Lower lobe of right lung (tissue), 2 donors: ENCODE measurements around the gene CUBN. TPM values are rescaled to one million over a fixed set of nuclear protein-coding genes. Genes with fewer than 3 reads are reported as not detected.

Experiments used
- ATAC-seq, 2 donors: fragments of 200-7000 bp; cut with Tn5 transposase; one replicate each; pipeline ENCODE4 v1.9.1; 2020 to 2022; ENCODE audit warnings: mild to moderate bottlenecking in 2 of 2, moderate library complexity in 2 of 2
- DNase-seq: peaks from one replicate; pipeline ENCODE4 v3.0.0-alpha.2; 2020
- H3K27ac ChIP-seq: fragments of 200-600 bp; one replicate; pipeline ENCODE4 v1.8.0; 2022
- H3K27me3 ChIP-seq: fragments of 200-600 bp; one replicate; pipeline ENCODE4 v1.8.0; 2022; ENCODE audit warnings: low read depth
- H3K36me3 ChIP-seq: fragments of 200-600 bp; one replicate; pipeline ENCODE4 v1.8.0; 2022; ENCODE audit warnings: mild to moderate bottlenecking
- H3K4me1 ChIP-seq: fragments of 200-600 bp; one replicate; pipeline ENCODE4 v1.8.0; 2022
- H3K4me3 ChIP-seq: fragments of 200-600 bp; one replicate; pipeline ENCODE4 v1.8.0; 2022; ENCODE audit warnings: mild to moderate bottlenecking
- H3K9me3 ChIP-seq: fragments of 200-600 bp; one replicate; pipeline ENCODE4 v1.8.0; 2022
- intact Hi-C: fragments of 100-400 bp; cut with DNase I; formaldehyde crosslinking; loops from one replicate; pipeline ENCODE4 v1.11.0; 2022
- total RNA-seq: library from RNA; stranded (reverse); fragmentation: NEBNext Ultra II Directional; extraction: Animal tissue kit (Norgen Biotek cat#: 25700); gene quantifications from one replicate; pipeline ENCODE4 v1.2.1, GENCODE V29; 2021
- TF ChIP-seq, protein P1 (sequence below): fragments of 200-600 bp; IDR thresholded peaks from one replicate; pipeline ENCODE4 v1.8.0; 2022; ENCODE audit warnings: antibody characterized with exemption, mild to moderate bottlenecking
- donor health status: DM: no; HTN: yes; CAD: no; lungs with severe emphysema.

CUBN gene
- total RNA-seq, 1 donor from 2014 or later, result 2.2 TPM

DNA sequence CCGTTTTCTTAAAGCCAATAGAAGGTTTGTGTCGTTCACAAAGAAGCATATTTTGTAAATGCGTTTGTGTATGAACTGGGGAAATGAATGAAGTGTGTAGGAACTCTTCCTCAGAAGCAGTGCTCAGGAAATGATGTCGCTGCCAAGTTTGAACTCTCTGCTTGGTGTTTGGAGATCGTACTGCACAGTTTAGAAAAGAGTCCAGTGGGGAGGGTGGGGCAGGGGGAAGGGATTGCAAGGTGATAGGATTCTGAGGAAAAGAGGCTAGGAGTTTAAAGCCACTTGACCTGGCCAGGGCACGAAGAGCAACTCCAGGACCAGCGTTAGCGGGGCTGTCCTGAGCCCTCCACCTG, 122.2 kb downstream of the CUBN start:
- no peaks in the 10 kb centered on the region for H3K36me3 ChIP-seq
- TF ChIP-seq, protein P1, sequence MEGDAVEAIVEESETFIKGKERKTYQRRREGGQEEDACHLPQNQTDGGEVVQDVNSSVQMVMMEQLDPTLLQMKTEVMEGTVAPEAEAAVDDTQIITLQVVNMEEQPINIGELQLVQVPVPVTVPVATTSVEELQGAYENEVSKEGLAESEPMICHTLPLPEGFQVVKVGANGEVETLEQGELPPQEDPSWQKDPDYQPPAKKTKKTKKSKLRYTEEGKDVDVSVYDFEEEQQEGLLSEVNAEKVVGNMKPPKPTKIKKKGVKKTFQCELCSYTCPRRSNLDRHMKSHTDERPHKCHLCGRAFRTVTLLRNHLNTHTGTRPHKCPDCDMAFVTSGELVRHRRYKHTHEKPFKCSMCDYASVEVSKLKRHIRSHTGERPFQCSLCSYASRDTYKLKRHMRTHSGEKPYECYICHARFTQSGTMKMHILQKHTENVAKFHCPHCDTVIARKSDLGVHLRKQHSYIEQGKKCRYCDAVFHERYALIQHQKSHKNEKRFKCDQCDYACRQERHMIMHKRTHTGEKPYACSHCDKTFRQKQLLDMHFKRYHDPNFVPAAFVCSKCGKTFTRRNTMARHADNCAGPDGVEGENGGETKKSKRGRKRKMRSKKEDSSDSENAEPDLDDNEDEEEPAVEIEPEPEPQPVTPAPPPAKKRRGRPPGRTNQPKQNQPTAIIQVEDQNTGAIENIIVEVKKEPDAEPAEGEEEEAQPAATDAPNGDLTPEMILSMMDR, result no peak
- peak overlapping the region; percentile 78 for H3K27ac ChIP-seq
- no peaks in the 10 kb centered on the region for H3K9me3 ChIP-seq
- H3K4me3 ChIP-seq, result no peak overlapping the region
- intact Hi-C loops, result no loop called here
- peaks cover 59% of the 10 kb centered on the region for H3K4me1 ChIP-seq
- H3K27me3 ChIP-seq, result no peaks in the 10 kb centered on the region
- DNase-seq, result no peak
- ATAC-seq, result peak in 1 of 2 donors; percentile 31

DNA sequence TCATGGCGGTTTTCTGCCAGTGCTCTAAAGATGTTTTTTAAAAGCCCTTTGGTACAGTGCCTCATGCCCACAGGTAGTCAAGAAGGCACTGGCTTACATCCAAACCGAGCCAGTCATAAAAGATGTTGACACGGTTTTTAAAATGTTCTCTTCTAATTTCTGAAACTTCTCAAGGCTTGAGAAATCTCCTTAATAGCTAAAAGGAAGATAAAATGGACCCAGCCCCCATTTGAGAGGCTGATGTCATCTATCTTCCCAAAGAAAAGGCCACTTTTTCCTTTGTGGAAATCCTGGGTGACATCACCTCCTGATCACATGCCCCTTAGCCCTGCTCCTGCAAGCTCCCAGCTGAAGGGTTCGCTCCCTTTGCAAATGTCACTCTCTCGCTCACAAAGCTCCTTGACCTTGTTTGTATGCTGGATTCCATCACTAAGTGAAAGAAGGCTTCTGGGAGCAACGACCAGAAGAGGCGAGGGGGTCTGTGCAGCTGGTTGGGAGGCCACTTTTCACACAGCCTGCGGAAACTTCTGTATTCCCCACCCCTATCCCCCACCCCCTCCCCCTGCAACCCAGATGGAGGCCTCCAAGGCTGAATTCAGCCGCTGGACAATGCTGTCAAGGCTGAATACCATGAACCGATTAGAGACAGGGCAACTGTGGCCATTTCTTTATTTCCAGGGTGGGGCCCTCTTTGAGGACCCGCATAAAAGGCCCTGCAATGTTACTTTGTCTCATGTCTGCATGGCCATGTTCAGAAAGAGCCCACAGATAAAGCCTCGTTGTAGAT, 122.8 kb downstream of the CUBN start:
- Histone ChIP-seq H3K9me3 (no peaks in the 10 kb centered on the region), H3K27me3 (no peaks in the 10 kb centered on the region), H3K4me1 (peaks cover 65% of the 10 kb centered on the region), H3K4me3 (no peak overlapping the region), H3K27ac (peak overlapping the region; percentile 78), H3K36me3 (no peaks in the 10 kb centered on the region)
- peak; percentile 71 to 78 for ATAC-seq
- TF ChIP-seq, protein P1, result no peak
- peak; percentile 50 for DNase-seq
- intact Hi-C loops, result no loop called here

DNA sequence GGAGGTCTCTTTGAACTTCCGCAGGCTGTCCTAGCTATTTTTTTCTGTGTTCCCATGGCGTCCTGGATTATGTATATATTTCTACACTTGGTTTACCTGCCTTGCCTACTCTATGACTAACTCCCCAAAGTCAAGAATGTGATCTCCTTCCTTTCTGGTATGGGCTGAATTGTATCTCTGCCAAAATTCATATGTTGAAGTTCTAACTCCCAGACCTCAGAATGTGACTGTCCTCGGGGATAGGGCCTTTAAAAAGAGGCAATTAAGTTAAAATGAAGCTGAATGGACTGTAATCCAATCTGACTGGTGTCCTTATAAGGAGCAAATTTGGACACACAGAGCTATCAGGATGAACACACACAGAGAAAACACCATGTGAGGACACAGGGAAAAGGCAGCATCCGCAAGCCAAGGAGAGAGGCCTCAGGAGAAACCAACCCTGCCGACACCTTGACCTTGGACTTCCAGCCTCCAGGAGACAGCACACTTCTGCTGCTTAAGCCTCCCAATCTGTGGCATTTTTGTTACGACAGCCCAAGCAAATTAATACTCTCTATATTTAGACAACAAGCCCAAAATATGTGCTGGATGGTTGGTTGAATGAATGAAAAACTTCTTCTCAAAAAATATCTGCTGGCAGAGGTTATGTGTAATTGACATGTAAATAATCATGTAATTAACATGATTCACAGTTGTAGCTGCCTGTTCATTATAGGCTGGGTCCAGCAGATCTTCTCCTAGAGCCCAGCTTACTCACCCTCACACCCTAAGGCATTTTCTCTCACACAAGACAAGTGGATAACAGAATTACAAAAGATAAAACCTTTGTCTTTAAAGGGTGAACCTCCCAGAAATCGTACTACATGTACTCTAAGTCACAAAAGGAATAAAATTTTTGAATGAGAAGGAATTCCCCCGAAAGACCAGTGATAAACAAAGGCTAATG, 123.7 kb downstream of the CUBN start:
- Histone ChIP-seq H3K9me3 (no peaks in the 10 kb centered on the region), H3K36me3 (no peaks in the 10 kb centered on the region), H3K4me3 (no peak overlapping the region), H3K27me3 (no peaks in the 10 kb centered on the region), H3K27ac (peak overlapping the region; percentile 78), H3K4me1 (peaks cover 71% of the 10 kb centered on the region)
- DNase-seq, result no peak
- ATAC-seq, result no peak
- intact Hi-C loops, result no loop called here
- TF ChIP-seq, protein P1, result no peak

DNA sequence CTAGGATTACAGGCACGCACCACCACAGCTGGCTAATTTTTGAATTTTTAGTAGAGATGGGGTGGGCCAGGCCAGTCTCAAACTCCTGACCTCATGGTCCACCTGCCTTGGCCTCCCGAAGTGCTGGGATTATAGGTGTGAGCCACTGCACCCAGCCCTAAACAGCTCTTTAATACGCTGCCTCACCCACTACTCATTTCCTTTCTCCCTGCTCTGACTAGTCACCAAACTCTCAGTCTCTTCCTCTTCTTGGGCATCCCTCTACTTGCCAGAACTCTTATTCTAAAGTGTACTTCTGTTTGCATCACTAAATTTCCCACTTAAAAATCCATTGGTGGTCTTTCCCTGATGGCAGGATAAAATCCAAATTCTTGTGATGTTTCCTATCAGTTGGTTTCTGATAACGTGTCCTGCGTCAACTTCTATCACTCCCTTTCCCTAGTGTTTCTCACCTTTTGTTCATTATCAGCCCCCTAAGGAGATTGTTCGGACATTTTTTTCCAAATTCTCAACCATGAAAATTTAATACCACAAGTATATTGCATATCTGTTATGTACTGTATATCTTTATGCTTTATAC, 124.7 kb downstream of the CUBN start:
- Histone ChIP-seq H3K27ac (no peak overlapping the region), H3K27me3 (no peaks in the 10 kb centered on the region), H3K4me3 (no peak overlapping the region), H3K36me3 (no peaks in the 10 kb centered on the region), H3K4me1 (peaks cover 65% of the 10 kb centered on the region), H3K9me3 (no peaks in the 10 kb centered on the region)
- TF ChIP-seq, protein P1, result no peak
- no peak for DNase-seq
- intact Hi-C loops, result no loop called here
- ATAC-seq, result no peak

DNA sequence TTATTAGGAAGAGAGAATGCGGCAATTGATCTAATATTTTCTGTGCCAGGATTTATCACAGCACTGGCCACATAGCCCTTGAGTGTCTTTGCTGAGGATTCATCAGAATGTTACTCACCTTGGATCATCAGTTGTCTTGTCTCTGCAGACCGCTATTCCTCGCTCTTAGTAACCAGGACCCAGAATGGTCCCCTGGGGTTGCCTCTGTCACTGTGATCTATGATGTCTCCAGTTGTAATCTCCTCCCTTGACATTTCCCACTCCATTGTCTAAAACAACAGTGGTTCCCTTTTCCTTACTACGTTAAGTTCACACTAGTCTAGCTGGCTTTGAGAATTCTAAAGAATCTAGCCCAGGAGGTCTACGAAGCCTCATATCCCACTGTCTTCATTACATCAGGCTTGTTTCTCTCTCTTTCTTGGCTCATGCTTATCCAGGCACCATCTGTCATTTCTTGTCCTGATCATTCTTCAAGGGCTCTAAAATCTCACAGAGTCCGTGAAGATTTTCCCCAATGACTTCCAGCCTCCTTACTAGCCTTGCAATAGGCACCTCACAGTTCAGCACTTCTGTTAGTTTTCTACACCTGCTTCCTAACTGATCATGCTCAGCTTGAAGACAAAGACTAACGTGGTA, 125.8 kb downstream of the CUBN start:
- no peak overlapping the region for H3K27ac ChIP-seq
- TF ChIP-seq, protein P1, result no peak
- H3K36me3 ChIP-seq, result no peaks in the 10 kb centered on the region
- ATAC-seq, result no peak
- H3K27me3 ChIP-seq, result no peaks in the 10 kb centered on the region
- peaks cover 54% of the 10 kb centered on the region for H3K4me1 ChIP-seq
- no peak for DNase-seq
- intact Hi-C loops, result no loop called here
- H3K4me3 ChIP-seq, result no peak overlapping the region
- H3K9me3 ChIP-seq, result no peaks in the 10 kb centered on the region
